NCI-H2171 treated with DMSO at 0.1 percent for 48 hours (cell line): Measurements from ENCODE around the gene ITIH5.

Experiments used
- DNase-seq: peaks from one replicate; lab custom pipeline; 2025; lab: John Stamatoyannopoulos, UW

The ITIH5 gene

GRCh38 chr10:7547206-7547605, 119.6 kb downstream of the ITIH5 start:
- DNase-seq, result no peak

- DNase-seq, result no peak
These were observed 120.3 kb downstream of the ITIH5 start for GRCh38 chr10:7546385-7546967.

- DNase-seq, result no peak
These were observed 121.0 kb downstream of the ITIH5 start for GRCh38 chr10:7545792-7546191.

- no peak for DNase-seq
These were observed 121.5 kb downstream of the ITIH5 start for GRCh38 chr10:7545261-7545660.

- no peak for DNase-seq
These were observed 122.6 kb downstream of the ITIH5 start for GRCh38 chr10:7544203-7544602.

- no peak for DNase-seq
These were observed 124.4 kb downstream of the ITIH5 start for GRCh38 chr10:7542189-7542914.

- no peak for DNase-seq
These were observed 125.4 kb downstream of the ITIH5 start for GRCh38 chr10:7541137-7542087.

GRCh38 chr10:7538970-7539654, 127.7 kb downstream of the ITIH5 start:
- no peak for DNase-seq

- DNase-seq, result no peak
These were observed 129.6 kb downstream of the ITIH5 start for GRCh38 chr10:7537126-7537525.

GRCh38 chr10:7534480-7534852, 132.3 kb downstream of the ITIH5 start:
- DNase-seq, result no peak

GRCh38 chr10:7533657-7534479, 132.9 kb downstream of the ITIH5 start:
- DNase-seq, result no peak

- no peak for DNase-seq
These were observed 133.9 kb downstream of the ITIH5 start for GRCh38 chr10:7532723-7533498.

- DNase-seq, result peak; percentile 14
These were observed 137.1 kb downstream of the ITIH5 start for GRCh38 chr10:7529638-7530037.

- no peak for DNase-seq
These were observed 139.3 kb downstream of the ITIH5 start for GRCh38 chr10:7527468-7527867.

GRCh38 chr10:7526017-7526400, 140.8 kb downstream of the ITIH5 start:
- no peak for DNase-seq

- DNase-seq, result peak; percentile 27
These were observed 141.3 kb downstream of the ITIH5 start for GRCh38 chr10:7525314-7526016.

- no peak for DNase-seq
These were observed 143.1 kb downstream of the ITIH5 start for GRCh38 chr10:7523656-7524055.

GRCh38 chr10:7520507-7521485, 146.0 kb downstream of the ITIH5 start:
- DNase-seq, result no peak

- DNase-seq, result no peak
These were observed 147.4 kb downstream of the ITIH5 start for GRCh38 chr10:7519351-7519750.
